HG03469 (cell line): ENCODE data around the gene GPSM1.

Source experiments
- ATAC-seq: cut with Tn5 transposase; IDR thresholded peaks from one replicate; pipeline ENCODE4 v1.9.1; 2021; ENCODE audit warnings: mild to moderate bottlenecking, moderate library complexity, moderate number of reproducible peaks; ENCODE audit not compliant: unreplicated experiment

The GPSM1 gene

GRCh38 chr9:136290508-136291000 is 36.8 kb upstream of the GPSM1 start:
- ATAC-seq, result no peak

GRCh38 chr9:136291306-136292025 is 35.9 kb upstream of the GPSM1 start:
- ATAC-seq, result no peak

GRCh38 chr9:136292026-136292538 is 35.3 kb upstream of the GPSM1 start:
- ATAC-seq, result no peak

- ATAC-seq, result no peak
Observed at GRCh38 chr9:136292591-136293448, 34.5 kb upstream of the GPSM1 start.

- no peak for ATAC-seq
Observed at GRCh38 chr9:136293476-136294077, 33.8 kb upstream of the GPSM1 start.

GRCh38 chr9:136294437-136294836 is 32.9 kb upstream of the GPSM1 start:
- ATAC-seq, result no peak

- no peak for ATAC-seq
Observed at GRCh38 chr9:136295055-136295454, 32.3 kb upstream of the GPSM1 start.

- ATAC-seq, result no peak
Observed at GRCh38 chr9:136295542-136296433, 31.6 kb upstream of the GPSM1 start.

- no peak for ATAC-seq
Observed at GRCh38 chr9:136296434-136297015, 30.8 kb upstream of the GPSM1 start.

GRCh38 chr9:136297016-136297691 is 30.2 kb upstream of the GPSM1 start:
- no peak for ATAC-seq

- ATAC-seq, result no peak
Observed at GRCh38 chr9:136297766-136298735, 29.3 kb upstream of the GPSM1 start.

- no peak for ATAC-seq
Observed at GRCh38 chr9:136299116-136299515, 28.2 kb upstream of the GPSM1 start.

GRCh38 chr9:136299541-136299940 is 27.8 kb upstream of the GPSM1 start:
- no peak for ATAC-seq

- ATAC-seq, result no peak
Observed at GRCh38 chr9:136300016-136300545, 27.3 kb upstream of the GPSM1 start.

GRCh38 chr9:136300866-136301265 is 26.5 kb upstream of the GPSM1 start:
- no peak for ATAC-seq

GRCh38 chr9:136302527-136302926 is 24.8 kb upstream of the GPSM1 start:
- ATAC-seq, result no peak

- ATAC-seq, result no peak
Observed at GRCh38 chr9:136303066-136303824, 24.1 kb upstream of the GPSM1 start.
